IMR-90 (cell line): ENCODE results near the gene PAX5. TPM values are rescaled to one million over a fixed set of nuclear protein-coding genes. Genes with fewer than 3 reads are reported as not detected.

Experiments
- ATAC-seq: fragments of 200-7000 bp; cut with Tn5 transposase; 2 replicates; pipeline ENCODE4 v1.9.1; 2020; ENCODE audit warnings: low read depth, mild to moderate bottlenecking, moderate library complexity
- BruUV-seq: library from RNA; stranded (reverse); fragments of 400-500 nt; replicated peaks from 2 replicates; lab custom pipeline; 2021; lab: Mats Ljungman, UMichigan
- CTCF ChIA-PET: fragments of 300-600 bp; formaldehyde crosslinking; extraction: SDS; loops from one replicate; lab custom pipeline; 2021; ENCODE audit warnings: antibody characterized with exemption; lab: Yijun Ruan, JAX
- POLR2A ChIA-PET: fragments of 300-600 bp; sonication (Branson Sonifier 250); formaldehyde crosslinking; loops from one replicate; lab custom pipeline; 2022; ENCODE audit warnings: antibody characterized with exemption; ENCODE audit not compliant: unreplicated experiment; lab: Charles Lee
- DNase-seq: peaks from one replicate; pipeline ENCODE4 v3.0.0; 2013
- H2AFZ ChIP-seq: replicated peaks from 2 replicates; pipeline ENCODE3; 2013; ENCODE audit warnings: low read length, mild to moderate bottlenecking; ENCODE audit not compliant: poor library complexity
- H2AK5ac ChIP-seq: 2 replicates; pipeline ENCODE4 v1.6.1; 2013; ENCODE audit warnings: low read depth, low read length, inconsistent platforms
- H2AK9ac ChIP-seq: replicated peaks from 2 replicates; pipeline ENCODE3; 2013; ENCODE audit warnings: mild to moderate bottlenecking, low read depth, low read length, moderate library complexity; ENCODE audit not compliant: poor library complexity
- H2BK120ac ChIP-seq: 2 replicates; pipeline ENCODE4 v1.6.1; 2013; ENCODE audit warnings: low read depth, low read length, inconsistent platforms
- H2BK15ac ChIP-seq: 3 replicates; pipeline ENCODE4 v1.6.1; 2013; ENCODE audit warnings: low read depth, low read length, inconsistent platforms
- H2BK20ac ChIP-seq: 2 replicates; pipeline ENCODE4 v1.6.1; 2013; ENCODE audit warnings: low read depth, mild to moderate bottlenecking, inconsistent platforms, low read length, moderate library complexity
- H2BK5ac ChIP-seq: 2 replicates; pipeline ENCODE4 v1.6.1; 2013; ENCODE audit warnings: mild to moderate bottlenecking, low read depth, low read length, inconsistent platforms; ENCODE audit not compliant: poor library complexity, severe bottlenecking
- H3K14ac ChIP-seq: replicated peaks from 2 replicates; pipeline ENCODE4 v1.6.1; 2013; ENCODE audit warnings: low read depth, low read length, inconsistent platforms
- H3K18ac ChIP-seq: 2 replicates; pipeline ENCODE4 v1.6.1; 2013; ENCODE audit warnings: low read depth, low read length, control low read depth
- H3K23ac ChIP-seq: 2 replicates; pipeline ENCODE4 v1.6.1; 2013; ENCODE audit warnings: low read depth, low read length, inconsistent platforms
- H3K27ac ChIP-seq: 2 replicates; pipeline ENCODE4 v1.5.1; 2013; ENCODE audit warnings: mild to moderate bottlenecking, control low read depth, low read length; ENCODE audit not compliant: insufficient read depth
- H3K27me3 ChIP-seq: 2 replicates; pipeline ENCODE4 v1.6.1; 2013; ENCODE audit warnings: low read length; ENCODE audit not compliant: control insufficient read depth, insufficient read depth
- H3K36me3 ChIP-seq: 2 replicates; pipeline ENCODE4 v1.6.1; 2013; ENCODE audit warnings: low read length, mixed read lengths; ENCODE audit not compliant: control insufficient read depth, insufficient read depth
- H3K4ac ChIP-seq: 2 replicates; pipeline ENCODE4 v1.6.1; 2013; ENCODE audit warnings: low read depth, low read length, inconsistent platforms
- H3K4me1 ChIP-seq: 2 replicates; pipeline ENCODE4 v1.6.1; 2013; ENCODE audit warnings: low read length, mixed read lengths; ENCODE audit not compliant: control insufficient read depth, insufficient read depth
- H3K4me2 ChIP-seq: 2 replicates; pipeline ENCODE4 v1.6.1; 2013; ENCODE audit warnings: low read depth, mild to moderate bottlenecking, control low read depth, low read length, moderate library complexity
- H3K4me3 ChIP-seq: 2 replicates; pipeline ENCODE4 v1.5.1; 2013; ENCODE audit warnings: low read depth, mild to moderate bottlenecking, control low read depth, low read length, moderate library complexity; ENCODE audit not compliant: insufficient read depth
- H3K56ac ChIP-seq: 2 replicates; pipeline ENCODE4 v1.6.1; 2013; ENCODE audit warnings: low read length, inconsistent platforms; ENCODE audit not compliant: insufficient read depth; ENCODE audit errors: extremely low read depth
- H3K79me1 ChIP-seq, 2 experiments: 2 replicates each; pipeline ENCODE4 v1.6.1; 2013; ENCODE audit warnings: low read length in 2 of 2, inconsistent platforms in 1 of 2, low read depth in 1 of 2
- H3K9ac ChIP-seq: 2 replicates; pipeline ENCODE4 v1.6.1; 2013; ENCODE audit warnings: low read depth, low read length, control low read depth
- H3K9me1 ChIP-seq: 2 replicates; pipeline ENCODE4 v1.6.1; 2013; ENCODE audit warnings: low read length, inconsistent platforms; ENCODE audit not compliant: insufficient read depth
- H3K9me3 ChIP-seq: 2 replicates; pipeline ENCODE4 v1.6.1; 2013; ENCODE audit warnings: low read length; ENCODE audit not compliant: control insufficient read depth, insufficient read depth
- H4K20me1 ChIP-seq: 2 replicates; pipeline ENCODE4 v1.6.1; 2013; ENCODE audit warnings: low read length, inconsistent platforms; ENCODE audit not compliant: insufficient read depth
- H4K5ac ChIP-seq: 2 replicates; pipeline ENCODE4 v1.6.1; 2013; ENCODE audit warnings: mild to moderate bottlenecking, low read depth, low read length, control low read depth
- H4K8ac ChIP-seq, 2 experiments: 2 replicates each; pipeline ENCODE4 v1.6.1; 2013; ENCODE audit warnings: low read depth in 2 of 2, low read length in 2 of 2, control low read depth in 1 of 2, inconsistent platforms in 1 of 2
- H4K91ac ChIP-seq: 2 replicates; pipeline ENCODE4 v1.6.1; 2013; ENCODE audit warnings: low read depth, low read length, inconsistent platforms; ENCODE audit not compliant: insufficient read depth
- CHD1 ChIP-seq: IDR thresholded peaks from 2 replicates; pipeline ENCODE4 v1.6.1; 2012; ENCODE audit warnings: low read depth, low read length, improper control_type of control experiment
- ELK1 ChIP-seq: fragments of 150-350 bp; IDR thresholded peaks from 2 replicates; pipeline ENCODE4 v1.6.1; 2016; ENCODE audit warnings: low read depth, mild to moderate bottlenecking, low read length, moderate library complexity, borderline replicate concordance
- FOS ChIP-seq: fragments of 150-350 bp; IDR thresholded peaks from 2 replicates; pipeline ENCODE4 v1.6.1; 2016; ENCODE audit warnings: low read depth, low read length
- MAFK ChIP-seq: IDR thresholded peaks from 2 replicates; pipeline ENCODE4 v1.6.1; 2012; ENCODE audit warnings: low read depth, low read length, improper control_type of control experiment
- MXI1 ChIP-seq: IDR thresholded peaks from 2 replicates; pipeline ENCODE4 v1.6.1; 2012; ENCODE audit warnings: low read depth, mild to moderate bottlenecking, low read length, moderate library complexity, borderline replicate concordance
- POLR2A ChIP-seq: IDR thresholded peaks from 2 replicates; pipeline ENCODE4 v1.6.1; 2012; ENCODE audit warnings: mild to moderate bottlenecking, low read depth, low read length
- WGBS, 2 experiments: methylation state at CpG; one replicate each; pipeline versions ENCODE4 v1.1.5 to v1.1.7; 2013; ENCODE audit warnings: missing lambda C conversion rate in 2 of 2; ENCODE audit not compliant: insufficient read length in 1 of 2; ENCODE audit errors: extremely low coverage in 2 of 2; 5-methylcytosine and 5-hydroxymethylcytosine counted together
- dilution Hi-C: fragments of 300-500 bp; cut with HindIII; formaldehyde crosslinking; loops from one replicate; pipeline ENCODE4 v1.14.3; 2018; ENCODE audit warnings: low sequenced_read_pairs; ENCODE audit not compliant: unreplicated experiment
- in situ Hi-C: fragments of 300-500 bp; cut with MboI; formaldehyde crosslinking; loops from 3 replicates; pipeline ENCODE4 v1.14.3; 2019; ENCODE audit warnings: low sequenced_read_pairs, inconsistent platforms, mixed read lengths
- intact Hi-C: fragments of 100-400 bp; cut with micrococcal nuclease; formaldehyde crosslinking; loops from 2 replicates; pipeline ENCODE4 v1.10.0; 2022
- polyA plus RNA-seq, 3 experiments: library from polyadenylated mRNA; depleted of rRNA; stranded (reverse); fragments of >200 nt; gene quantifications; 2 replicates each; pipeline ENCODE4 v1.2.3, GENCODE V29; 2012; ENCODE audit warnings: low replicate concordance in 1 of 3
- total RNA-seq: library from RNA; depleted of rRNA; stranded (reverse); fragments of >200 nt; gene quantifications from 2 replicates; pipeline ENCODE4 v1.2.3, GENCODE V29; 2012

The PAX5 gene
- total and polyA plus RNA-seq, 2 of the 4 experiments (the other 2 are of a cell fraction): not detected

GRCh38 chr9:36928670-36929349 is 105.3 kb downstream of the PAX5 start:
- no peak overlapping the region for H3K4me3 ChIP-seq
- in situ Hi-C loops (no loop called here), dilution Hi-C loops (no loop called here), intact Hi-C loops (no loop called here)
- H3K9me1 ChIP-seq: no peaks in the 10 kb centered on the region
- no peak overlapping the region for H2BK20ac ChIP-seq
- no peak overlapping the region for H3K4ac ChIP-seq
- H3K4me1 ChIP-seq: no peaks in the 10 kb centered on the region
- H3K23ac ChIP-seq: no peak overlapping the region
- POLR2A ChIA-PET: no interaction called here
- H3K79me1 ChIP-seq: no peaks in the 10 kb centered on the region
- TF ChIP-seq MAFK: no peak
- no peak for TF ChIP-seq ELK1
- no peak for TF ChIP-seq MXI1
- TF ChIP-seq FOS: no peak
- no peak for TF ChIP-seq CHD1
- TF ChIP-seq POLR2A: no peak
- peaks cover 12% of the 10 kb centered on the region for H3K27me3 ChIP-seq
- H4K8ac ChIP-seq: no peak overlapping the region
- no peak overlapping the region for H2AK5ac ChIP-seq
- H4K5ac ChIP-seq: no peak overlapping the region
- BruUV-seq: no TSS peak
- no peaks in the 10 kb centered on the region for H3K36me3 ChIP-seq
- H3K18ac ChIP-seq: no peak overlapping the region
- H3K27ac ChIP-seq: no peak overlapping the region
- H4K20me1 ChIP-seq: no peaks in the 10 kb centered on the region
- no peak overlapping the region for H2BK15ac ChIP-seq
- H3K4me2 ChIP-seq: no peak overlapping the region
- H3K56ac ChIP-seq: no peak overlapping the region
- no peak overlapping the region for H2AFZ ChIP-seq
- H3K9me3 ChIP-seq: no peaks in the 10 kb centered on the region
- DNase-seq (peak; percentile 25), ATAC-seq (no peak)
- H4K91ac ChIP-seq: no peak overlapping the region
- no peak overlapping the region for H3K9ac ChIP-seq
- H3K14ac ChIP-seq: no peak overlapping the region
- H2AK9ac ChIP-seq: no peak overlapping the region
- WGBS, 2 experiments: no CpG with 5 or more reads among the region's 3 CpGs
- no peak overlapping the region for H2BK120ac ChIP-seq
- no peak overlapping the region for H2BK5ac ChIP-seq
- CTCF ChIA-PET: no interaction called here
